ENCODE data around the gene KCND3.

Gene KCND3

GRCh38 chr1:111988377-111988742 lies 1.1 kb downstream of the KCND3 start:
- DNase-seq, result no peak

DNA sequence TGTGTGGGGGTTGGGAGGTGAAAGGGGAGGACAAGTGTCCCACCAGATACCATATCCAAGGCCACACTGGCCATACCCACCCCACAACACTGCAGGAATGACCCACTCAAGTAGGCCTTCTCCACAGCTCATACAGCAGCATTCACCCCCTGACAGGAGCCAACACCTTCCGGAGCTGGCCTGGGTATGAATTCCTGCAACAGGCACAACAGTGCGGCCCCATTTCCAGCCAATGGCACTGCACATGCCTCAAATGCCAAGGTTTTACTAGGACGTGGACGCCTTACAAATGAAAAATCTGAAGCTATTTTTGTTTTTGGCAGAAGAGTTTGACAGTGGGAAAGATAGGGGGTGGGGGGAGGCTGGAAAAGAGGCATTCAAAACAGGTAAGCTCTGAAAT lies 2.0 kb downstream of the KCND3 start:
- no peak for DNase-seq

DNA sequence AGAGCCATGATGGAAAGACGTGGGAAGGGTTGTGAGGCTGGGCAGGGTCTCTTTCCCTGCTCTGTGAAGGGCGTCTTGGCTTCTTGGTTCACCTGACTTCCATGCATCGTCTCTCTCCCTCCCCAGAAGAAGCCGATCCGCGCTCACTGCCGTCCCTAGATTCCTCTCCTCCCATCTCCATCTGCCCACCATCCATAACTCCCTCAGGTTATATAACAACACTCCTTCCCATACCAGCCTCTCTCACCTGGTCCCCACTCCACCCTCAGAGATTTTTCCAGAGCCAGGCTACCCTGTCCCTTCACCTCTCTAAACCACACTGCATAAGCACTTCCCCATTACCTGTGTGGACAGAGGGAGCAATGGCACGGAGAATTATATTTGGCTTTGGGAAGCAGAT lies 6.0 kb downstream of the KCND3 start:
- no peak for DNase-seq

GRCh38 chr1:111982428-111982827 lies 7.0 kb downstream of the KCND3 start:
- DNase-seq, result no peak

DNA sequence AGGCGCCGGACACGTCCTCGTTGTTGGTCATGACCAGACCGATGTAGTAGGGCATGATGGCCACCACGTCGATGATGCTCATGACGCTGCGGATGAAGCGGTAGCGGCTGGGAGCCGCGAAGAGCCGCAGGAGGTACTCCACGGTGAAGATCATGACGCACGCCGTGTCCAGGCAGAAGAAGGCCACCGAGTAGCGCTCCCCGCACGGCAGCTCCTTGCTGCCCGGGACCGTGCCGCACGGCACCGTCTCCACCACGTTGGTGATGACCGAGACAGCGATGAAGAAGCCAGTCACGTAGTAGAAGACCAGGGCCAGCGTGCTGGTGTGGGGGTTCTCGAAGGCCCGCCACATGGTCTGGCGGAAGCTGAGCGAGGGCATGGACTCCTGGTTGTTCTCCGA lies 7.6 kb downstream of the KCND3 start:
- DNase-seq, result no peak

- no peak for DNase-seq
Measured at GRCh38 chr1:111981090-111981489, 8.4 kb downstream of the KCND3 start.

DNA sequence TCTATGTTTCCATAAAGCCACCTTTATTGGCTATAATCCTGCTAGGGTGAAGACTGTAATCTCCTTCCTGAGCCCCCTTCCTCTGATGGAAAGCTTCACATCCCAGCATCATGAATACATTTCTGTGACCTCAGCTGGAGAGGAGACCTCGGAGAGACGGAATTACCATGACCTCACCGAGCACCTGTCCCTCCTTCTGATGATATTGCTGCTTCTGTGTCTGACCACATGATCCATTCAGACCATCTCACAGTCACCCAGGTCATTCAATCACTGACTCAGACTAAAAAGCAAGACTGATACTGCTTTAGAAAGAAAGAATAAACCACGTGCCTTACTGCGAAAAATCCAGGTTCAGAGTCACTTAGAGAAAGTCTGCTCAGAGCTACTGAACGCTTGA lies 8.8 kb downstream of the KCND3 start:
- no peak for DNase-seq

- DNase-seq, result no peak
Measured at GRCh38 chr1:111978695-111979094, 10.8 kb downstream of the KCND3 start.

- DNase-seq, result no peak
Measured at GRCh38 chr1:111977378-111977777, 12.1 kb downstream of the KCND3 start.

DNA sequence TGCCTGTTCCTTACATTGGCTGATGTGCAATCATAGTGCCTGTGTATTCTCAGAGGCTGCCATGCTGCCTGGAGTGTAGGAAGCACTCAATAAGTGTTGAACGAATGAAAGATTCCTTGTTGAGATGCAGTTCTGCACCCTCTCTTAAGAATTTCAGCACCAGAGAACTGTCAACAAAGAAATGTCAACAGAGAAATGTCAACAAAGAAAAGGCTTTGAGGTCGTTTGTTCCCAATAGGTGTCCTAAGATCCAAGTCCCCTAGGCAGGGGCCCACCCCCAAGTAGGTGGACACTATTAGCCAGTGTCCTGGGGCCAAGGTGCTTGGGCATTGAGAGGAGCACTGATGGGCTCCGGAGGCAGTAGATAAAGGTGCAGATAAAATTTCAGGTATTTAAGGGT lies 12.6 kb downstream of the KCND3 start:
- no peak for DNase-seq

DNA sequence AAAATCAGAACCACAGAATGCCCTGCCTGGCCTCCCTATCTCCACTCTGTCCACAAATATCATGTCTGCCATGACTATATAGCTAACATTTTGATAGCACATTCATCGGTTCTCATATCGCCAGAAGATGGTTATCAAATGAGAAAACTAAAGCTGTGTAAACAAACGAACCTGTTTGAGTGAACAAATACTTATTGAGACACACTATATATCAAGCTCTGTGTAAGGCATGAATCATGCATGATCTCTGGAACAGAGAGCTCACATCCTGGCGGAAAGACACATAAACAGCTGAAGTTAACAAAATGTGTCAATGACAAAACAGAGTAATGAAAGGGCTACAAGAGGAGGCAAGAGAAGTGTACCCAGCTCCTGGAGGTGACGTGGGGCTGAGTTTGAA lies 13.1 kb downstream of the KCND3 start:
- no peak for DNase-seq

GRCh38 chr1:111973150-111973790 lies 16.2 kb downstream of the KCND3 start:
- no peak for DNase-seq

DNA sequence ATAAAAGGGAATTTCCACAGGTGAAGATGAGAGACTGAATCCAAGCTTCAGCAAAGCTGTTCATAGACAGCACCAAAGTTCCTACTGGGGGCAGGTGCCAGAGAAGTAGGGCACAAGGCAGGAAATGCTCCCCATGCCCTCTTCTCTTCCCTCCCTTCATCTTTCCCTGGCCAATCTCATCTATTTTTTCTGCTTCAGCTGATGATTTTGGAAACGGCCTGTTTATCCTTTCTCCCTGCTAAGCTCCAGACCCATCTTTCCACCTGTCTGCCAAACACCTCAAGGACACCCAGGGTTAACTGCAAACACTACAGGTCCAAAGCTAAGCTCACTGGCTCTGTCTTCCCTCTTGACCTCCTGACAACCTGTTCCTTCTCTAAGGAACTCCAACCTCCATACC lies 18.1 kb downstream of the KCND3 start:
- no peak for DNase-seq

- DNase-seq, result no peak
Measured at GRCh38 chr1:111968511-111968910, 21.0 kb downstream of the KCND3 start.

- no peak for DNase-seq
Measured at GRCh38 chr1:111967886-111968285, 21.6 kb downstream of the KCND3 start.

DNA sequence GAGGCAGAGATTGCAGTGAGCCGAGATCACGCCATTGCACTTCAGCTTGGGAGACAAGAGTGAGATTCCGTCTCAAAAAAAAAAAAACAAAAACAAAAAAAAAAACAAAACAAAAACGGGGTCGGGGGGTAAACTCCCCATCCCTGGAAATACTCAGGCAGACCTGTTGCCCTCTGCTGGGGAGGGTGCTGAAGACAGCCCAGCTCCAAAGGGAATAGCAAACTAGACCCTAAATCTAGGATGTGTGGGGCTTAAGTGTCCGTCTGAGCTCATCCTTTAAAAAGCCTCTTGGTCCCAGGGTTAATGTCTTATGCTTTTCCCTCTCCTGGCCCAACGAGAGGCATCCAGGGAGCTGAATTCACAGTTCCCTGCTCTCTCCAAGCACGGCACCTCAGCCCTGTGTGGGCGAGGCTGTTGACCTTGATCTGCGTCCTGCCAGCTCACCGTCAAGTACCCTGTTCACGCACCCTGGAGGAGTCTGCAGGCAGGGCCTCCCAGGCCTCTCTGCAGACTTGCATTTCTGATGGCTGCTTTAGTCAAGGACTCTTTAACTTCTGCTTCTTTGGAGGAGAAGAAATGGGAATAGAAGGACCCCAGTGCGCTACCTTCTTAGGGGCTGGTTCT lies 22.3 kb downstream of the KCND3 start:
- DNase-seq, result no peak

DNA sequence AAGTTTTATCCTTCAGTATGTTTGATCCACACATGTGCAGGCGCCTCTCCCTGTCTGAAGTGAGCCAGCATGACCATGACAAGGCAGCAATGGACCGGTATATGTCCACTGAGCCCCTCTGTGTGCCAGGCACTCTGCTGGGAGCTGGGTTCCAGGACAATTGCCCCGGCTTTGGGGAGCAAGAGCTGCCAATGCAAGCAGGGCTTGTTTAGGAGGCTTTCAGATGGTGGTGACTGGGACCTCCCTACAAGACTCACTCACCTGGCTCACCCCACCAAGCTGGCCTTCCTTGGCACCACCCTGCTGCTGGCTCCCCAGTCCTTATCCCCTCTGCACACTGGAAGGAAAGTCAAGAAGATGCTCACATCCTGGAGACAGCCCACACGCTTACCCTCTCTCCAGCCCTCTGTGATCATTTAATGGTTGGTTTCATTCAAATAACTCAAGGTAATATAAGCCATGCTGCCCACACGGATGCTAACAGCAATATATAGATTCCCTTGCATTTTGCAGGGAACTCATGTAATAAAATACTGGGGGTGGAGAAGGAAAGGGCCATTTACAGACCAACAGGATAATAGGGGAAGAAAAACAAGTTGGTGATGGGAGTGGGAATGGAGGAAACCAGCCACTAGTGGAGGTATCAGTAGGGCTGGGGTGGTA lies 23.6 kb downstream of the KCND3 start:
- DNase-seq, result no peak

DNA sequence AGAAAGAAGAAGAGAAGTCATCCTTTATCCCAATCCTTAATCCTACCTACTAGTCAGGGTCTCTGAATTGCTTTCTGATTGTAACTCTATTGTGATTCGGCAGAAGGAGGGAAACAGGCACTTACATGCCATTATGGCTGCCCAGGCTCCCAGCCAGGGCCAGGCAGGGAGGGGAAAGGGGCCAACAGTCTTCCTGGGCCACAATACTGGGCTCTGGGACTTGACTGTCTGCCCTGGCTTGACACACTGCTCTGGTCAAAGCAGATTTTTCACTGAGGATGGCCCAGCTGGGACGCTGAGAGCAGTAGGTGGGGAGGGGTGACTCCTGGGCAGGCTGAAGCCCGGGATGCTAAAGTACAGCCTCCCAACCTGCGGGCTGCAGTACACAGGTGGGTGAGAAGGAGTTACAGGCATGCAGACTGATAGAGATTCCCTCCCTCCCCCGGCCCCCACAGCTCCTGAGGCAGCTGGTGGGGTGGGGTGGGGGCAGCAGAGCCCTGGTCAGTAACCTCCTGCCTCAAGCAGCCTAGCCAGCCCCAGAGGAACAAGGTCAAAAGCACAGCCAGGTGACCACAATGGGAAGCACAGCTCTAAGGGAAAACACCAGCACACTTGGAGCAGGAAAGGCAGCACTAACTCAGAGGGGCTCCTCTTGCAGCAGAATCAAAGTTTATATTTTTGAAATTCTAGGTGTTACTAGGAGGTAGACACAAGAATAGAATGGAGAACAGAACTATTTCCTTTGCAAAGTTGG lies 25.3 kb downstream of the KCND3 start:
- no peak for DNase-seq

DNA sequence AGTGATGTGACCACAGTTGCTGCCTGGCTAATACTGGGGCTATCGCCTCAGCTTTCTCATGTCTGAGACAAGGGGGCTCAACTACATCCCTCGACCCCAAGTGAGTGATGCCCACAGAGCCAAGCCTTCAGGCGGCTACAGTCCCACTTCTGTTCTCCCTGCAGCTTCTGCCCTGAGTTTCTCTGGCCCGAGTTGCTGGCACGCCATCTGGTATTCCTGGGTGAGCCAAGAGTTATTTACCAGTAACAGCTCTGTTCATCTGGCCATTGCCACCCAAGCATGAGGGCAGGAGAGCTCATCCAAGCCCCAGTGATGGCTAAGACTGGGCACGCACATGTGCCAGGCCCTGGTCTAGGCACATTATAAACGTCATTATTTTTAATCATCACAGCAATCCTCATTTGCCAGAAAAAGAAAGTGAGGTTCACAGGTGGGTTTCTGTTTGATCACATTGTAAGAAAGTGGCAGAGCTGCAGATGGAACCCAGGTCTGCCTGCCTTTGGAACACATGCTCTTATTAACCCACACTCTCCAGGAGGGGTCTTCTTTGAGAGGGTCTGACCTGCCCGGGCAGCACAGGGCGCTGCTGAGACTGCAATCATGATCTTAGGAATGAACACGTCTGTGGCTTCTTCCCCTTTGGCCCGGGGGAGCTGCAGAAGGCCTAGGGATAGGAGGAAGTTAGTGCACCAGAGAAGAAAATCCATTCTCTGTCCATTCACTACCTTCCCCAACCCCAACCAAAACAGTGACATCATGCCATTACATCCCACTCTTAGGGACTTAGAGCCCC lies 27.5 kb downstream of the KCND3 start:
- DNase-seq, result no peak

- no peak for DNase-seq
Measured at GRCh38 chr1:111961016-111961415, 28.5 kb downstream of the KCND3 start.

DNA sequence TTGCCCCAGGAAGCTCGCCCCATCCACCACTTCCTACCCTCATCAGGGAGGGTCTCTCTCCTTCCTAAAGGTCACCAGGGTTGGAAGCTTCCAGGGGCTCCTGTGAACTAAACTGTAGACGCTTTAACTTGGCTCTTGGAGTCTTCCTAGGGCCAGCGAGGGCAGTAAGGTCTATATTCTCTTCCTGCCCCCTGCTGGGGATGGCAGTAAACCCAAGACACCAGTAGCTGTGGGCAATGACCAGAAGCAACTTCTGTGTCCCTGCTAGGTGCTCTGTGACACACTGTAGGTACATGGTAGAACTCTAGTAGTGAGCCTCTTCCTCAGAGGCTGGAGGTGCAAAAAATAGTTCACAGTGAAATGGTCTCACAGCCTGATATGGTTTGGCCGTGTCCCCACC lies 30.0 kb downstream of the KCND3 start:
- no peak for DNase-seq

- DNase-seq, result no peak
Measured at GRCh38 chr1:111958851-111959250, 30.6 kb downstream of the KCND3 start.

DNA sequence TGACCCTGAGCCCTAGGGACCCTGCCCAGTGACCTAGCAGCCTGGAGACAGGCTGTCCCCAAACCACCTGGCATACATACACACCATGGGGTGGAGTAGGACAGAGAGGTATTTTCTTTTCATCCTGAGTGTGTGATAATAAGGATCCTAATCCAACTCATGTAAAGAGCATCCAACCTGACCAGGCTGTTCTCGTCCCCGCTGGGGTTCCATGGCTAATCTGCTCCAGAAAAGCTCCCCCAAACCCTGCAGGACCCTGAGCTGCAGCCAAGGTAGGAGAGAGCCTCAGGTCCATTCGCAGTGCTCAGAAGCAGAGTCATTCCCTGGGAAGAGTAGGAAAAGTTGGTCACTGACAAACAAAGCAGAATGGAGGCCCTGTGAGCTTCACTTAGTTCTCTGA lies 31.4 kb downstream of the KCND3 start:
- DNase-seq, result no peak
